Umbilical cord (tissue), 1 donor: ENCODE results near the gene RAB27A. TPM values are rescaled to one million over a fixed set of nuclear protein-coding genes. Genes with fewer than 3 reads are reported as not detected.

Experiments used
- total RNA-seq: library from RNA; depleted of rRNA; stranded (reverse); fragments of >200 nt; gene quantifications from one replicate; pipeline ENCODE4 v1.2.3, GENCODE V29; 2014; ENCODE audit warnings: low replicate concordance; ENCODE audit not compliant: insufficient read depth

The RAB27A gene
- total RNA-seq, 1 donor from 2014 or later: 39.5 TPM

Other genes starting within 250 kb of the RAB27A start
- gene RSL24D1, start 92.9 kb downstream of the RAB27A start, total RNA-seq: 134 TPM
- gene PIGBOS1, start 29.3 kb upstream of the RAB27A start, total RNA-seq: 14.0 TPM
- gene PIGB, start 29.4 kb upstream of the RAB27A start, total RNA-seq: 14.7 TPM
- gene CCPG1, start 118.5 kb upstream of the RAB27A start, total RNA-seq: 27.7 TPM
- gene PIERCE2, start 118.7 kb upstream of the RAB27A start, total RNA-seq: not detected
- not detected for gene DNAAF4, start 218.4 kb upstream of the RAB27A start, total RNA-seq